ENCODE data around the gene PPP3R2. TPM values are rescaled to one million over a fixed set of nuclear protein-coding genes. Genes with fewer than 3 reads are reported as not detected.

PPP3R2 gene
- total RNA-seq, 1 experiment from 2014 or later: not detected

DNA sequence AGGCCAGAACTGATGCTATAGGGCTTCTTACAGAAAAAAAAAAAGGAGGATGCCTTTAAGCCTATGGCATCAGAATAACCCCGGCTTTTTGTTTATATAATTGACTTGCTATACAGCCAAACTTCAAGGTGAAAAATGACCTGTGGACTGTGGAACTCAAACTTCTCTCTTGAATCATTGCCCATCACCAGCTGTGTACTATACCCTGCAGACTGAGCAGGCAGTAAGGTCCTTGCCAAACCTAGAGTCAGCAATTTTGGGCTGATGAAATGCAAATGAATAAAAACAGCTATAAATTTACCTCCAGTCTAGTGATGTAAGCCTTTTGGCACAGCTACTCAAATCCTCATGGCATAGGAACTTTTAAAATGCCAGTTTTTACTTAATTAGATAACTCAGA lies 44.5 kb upstream of the PPP3R2 start:
- no peaks in the 10 kb centered on the region for H3K4me1 ChIP-seq (ENCODE audit: insufficient read depth, low read length)
- H3K36me3 Mint-ChIP-seq (ENCODE audit: insufficient read depth in 1 of 3, low read depth in 3 of 3): peaks cover 0 to 2% (median 0%) of the 10 kb centered on the region in 3 experiments; a peak in 3 of 7 replicates
- no peak overlapping the region for H3K9ac ChIP-seq (ENCODE audit: extremely low read depth, insufficient read length, low read length)
- TF ChIP-seq, protein P1, sequence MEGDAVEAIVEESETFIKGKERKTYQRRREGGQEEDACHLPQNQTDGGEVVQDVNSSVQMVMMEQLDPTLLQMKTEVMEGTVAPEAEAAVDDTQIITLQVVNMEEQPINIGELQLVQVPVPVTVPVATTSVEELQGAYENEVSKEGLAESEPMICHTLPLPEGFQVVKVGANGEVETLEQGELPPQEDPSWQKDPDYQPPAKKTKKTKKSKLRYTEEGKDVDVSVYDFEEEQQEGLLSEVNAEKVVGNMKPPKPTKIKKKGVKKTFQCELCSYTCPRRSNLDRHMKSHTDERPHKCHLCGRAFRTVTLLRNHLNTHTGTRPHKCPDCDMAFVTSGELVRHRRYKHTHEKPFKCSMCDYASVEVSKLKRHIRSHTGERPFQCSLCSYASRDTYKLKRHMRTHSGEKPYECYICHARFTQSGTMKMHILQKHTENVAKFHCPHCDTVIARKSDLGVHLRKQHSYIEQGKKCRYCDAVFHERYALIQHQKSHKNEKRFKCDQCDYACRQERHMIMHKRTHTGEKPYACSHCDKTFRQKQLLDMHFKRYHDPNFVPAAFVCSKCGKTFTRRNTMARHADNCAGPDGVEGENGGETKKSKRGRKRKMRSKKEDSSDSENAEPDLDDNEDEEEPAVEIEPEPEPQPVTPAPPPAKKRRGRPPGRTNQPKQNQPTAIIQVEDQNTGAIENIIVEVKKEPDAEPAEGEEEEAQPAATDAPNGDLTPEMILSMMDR (conservative IDR thresholded peaks at IDR 0.05): no peak
- no peak overlapping the region for H3K4me2 ChIP-seq (ENCODE audit: insufficient read depth, insufficient read length, low read length)
- DNase-seq: no peak
- no peak overlapping the region for H2BK5ac ChIP-seq (ENCODE audit: insufficient read length, low read length)
- H3K79me1 ChIP-seq (ENCODE audit: insufficient read depth, low read depth, low read length, poor library complexity, severe bottlenecking): no peaks in the 10 kb centered on the region
- no peaks in the 10 kb centered on the region for H4K20me1 ChIP-seq (ENCODE audit: control insufficient read depth, insufficient read depth, insufficient read length)
- H3K56ac ChIP-seq (ENCODE audit: insufficient read length, low read depth, low read length): no peak overlapping the region
- H3K79me2 ChIP-seq (ENCODE audit: insufficient read depth, low read length): no peaks in the 10 kb centered on the region
- H2BK15ac ChIP-seq (ENCODE audit: low read depth, low read length): no peak overlapping the region
- no peak overlapping the region for H2BK120ac ChIP-seq (ENCODE audit: low read depth, low read length, poor library complexity, severe bottlenecking)
- H3K27ac Mint-ChIP-seq: no peak overlapping the region
- H3K4ac ChIP-seq (ENCODE audit: low read depth, low read length): no peak overlapping the region
- no peak overlapping the region for H3K23ac ChIP-seq (ENCODE audit: insufficient read length, low read depth, low read length)
- no peaks in the 10 kb centered on the region for H3K9me3 ChIP-seq (ENCODE audit: control insufficient read depth, low read depth, low read length)
- H2AK5ac ChIP-seq (ENCODE audit: insufficient read length, low read length): no peak overlapping the region
- no peaks in the 10 kb centered on the region for H3K27me3 Mint-ChIP-seq (ENCODE audit: low read depth)
- no peak overlapping the region for H3K18ac ChIP-seq (ENCODE audit: insufficient read length, low read depth, low read length)
- no peak overlapping the region for H3T11ph ChIP-seq (ENCODE audit: low read length)
- no peak overlapping the region for H3K4me3 Mint-ChIP-seq
- no peak overlapping the region for H2AFZ ChIP-seq (ENCODE audit: low read length)
- H3K14ac ChIP-seq (ENCODE audit: insufficient read depth, low read length): no peak overlapping the region
- H3K23me2 ChIP-seq (ENCODE audit: insufficient read length, low read depth, low read length, poor library complexity, severe bottlenecking): no peaks in the 10 kb centered on the region
- peaks cover 7 to 17% of the 10 kb centered on the region in 2 experiments; a peak in 4 of 5 replicates for H3K9me3 Mint-ChIP-seq
- H2BK20ac ChIP-seq (ENCODE audit: low read depth, low read length, poor library complexity, severe bottlenecking): no peak overlapping the region
- WGBS (ENCODE audit: extremely low coverage, insufficient read length, low lambda C conversion rate): no CpG with 5 or more reads among the region's 1 CpG
- H4K91ac ChIP-seq (ENCODE audit: insufficient read length, low read depth, low read length): no peak overlapping the region
- no peak overlapping the region for H4K8ac ChIP-seq (replicated peaks; ENCODE audit: insufficient read length, low read depth, low read length)
- H2BK12ac ChIP-seq (ENCODE audit: insufficient read length, low read depth, low read length): no peak overlapping the region
- no peak overlapping the region for H3K27ac ChIP-seq (ENCODE audit: insufficient read length, low read depth, low read length)
- H4K5ac ChIP-seq (ENCODE audit: insufficient read length, low read depth, low read length): no peak overlapping the region
- H3K4me1 Mint-ChIP-seq: no peaks in the 10 kb centered on the region
- H3K27me3 ChIP-seq (ENCODE audit: insufficient read depth, low read length): no peaks in the 10 kb centered on the region

Measured in H9 (cell line).